HepG2 (cell line): ENCODE results near the gene ETV1. TPM values are rescaled to one million over a fixed set of nuclear protein-coding genes. Genes with fewer than 3 reads are reported as not detected.

ENCODE experiments used
- ATAC-seq: fragments of 200-7000 bp; cut with Tn5 transposase; 3 replicates; pipeline ENCODE4 v1.9.1; 2020; ENCODE audit warnings: mild to moderate bottlenecking, moderate library complexity
- BruUV-seq: library from RNA; stranded (reverse); fragments of 400-500 nt; replicated peaks from 2 replicates; lab custom pipeline; 2021; lab: Mats Ljungman, UMichigan
- CTCF ChIA-PET: fragments of 300-600 bp; formaldehyde crosslinking; extraction: SDS; loops from one replicate; lab custom pipeline; 2021; ENCODE audit warnings: low total read pairs, inconsistent platforms, low intra/inter-chr PET ratio; lab: Yijun Ruan, JAX
- POLR2A ChIA-PET: fragments of 350-600 bp; sonication (Branson Sonifier 250); formaldehyde crosslinking; loops from one replicate; lab custom pipeline; 2020; ENCODE audit warnings: antibody characterized with exemption, inconsistent platforms; lab: Yijun Ruan, JAX
- DNase-seq: peaks from one replicate; pipeline ENCODE4 v3.0.0-alpha.2; 2015; ENCODE audit warnings: low spot score
- FAIRE-seq: peaks from 3 replicates; lab custom pipeline; 2011; peaks lifted over from hg19 to GRCh38; lab: Jason Lieb, UNC
- H2AFZ ChIP-seq: one replicate; pipeline ENCODE4 v1.6.1; 2011; ENCODE audit warnings: low read length, inconsistent platforms
- H3K27ac ChIP-seq: fragments of 300-600 bp; 3 replicates; pipeline ENCODE4 v1.8.0; 2011; ENCODE audit warnings: mixed run types, mild to moderate bottlenecking, mixed read lengths, low read length, inconsistent platforms; ENCODE audit not compliant: insufficient read depth; ENCODE audit errors: extremely low read length
- H3K27me3 ChIP-seq, 2 experiments: fragments of 200-600 bp in 1 of 2; 2 replicates in 1 of 2; 3 replicates in 1 of 2; pipeline versions ENCODE4 v1.6.0 to v1.8.0; 2011; ENCODE audit warnings: low read length in 2 of 2, mild to moderate bottlenecking in 2 of 2, moderate library complexity in 2 of 2, inconsistent platforms in 1 of 2; ENCODE audit not compliant: insufficient read depth in 2 of 2, control insufficient read depth in 1 of 2
- H3K36me3 ChIP-seq, 2 experiments: fragments of 200-600 bp in 1 of 2; replicated peaks in 1 of 2; 2 replicates in 1 of 2; 3 replicates in 1 of 2; pipeline versions ENCODE4 v1.5.1 to v1.8.0; 2011; ENCODE audit warnings: low read length in 2 of 2, inconsistent platforms in 1 of 2; ENCODE audit not compliant: insufficient read depth in 2 of 2, control insufficient read depth in 1 of 2
- H3K4me1 ChIP-seq: 2 replicates; pipeline ENCODE4 v1.5.1; 2012; ENCODE audit warnings: low read length, inconsistent platforms; ENCODE audit not compliant: insufficient read depth
- H3K4me2 ChIP-seq: 2 replicates; pipeline ENCODE4 v1.6.0; 2011; ENCODE audit warnings: low read depth, low read length, inconsistent platforms
- H3K4me3 ChIP-seq, 3 experiments: fragments of 200-600 bp in 1 of 3; sonication (generic), shearing (Covaris generic) in 1 of 3; replicated peaks in 1 of 3; 2 replicates each; pipeline ENCODE4 v1.5.1; 2011 to 2016; ENCODE audit warnings: low read length in 3 of 3, inconsistent platforms in 2 of 3, low read depth in 2 of 3, mild to moderate bottlenecking in 2 of 3, control low read depth in 1 of 3, mixed read lengths in 1 of 3; ENCODE audit not compliant: insufficient read depth in 1 of 3
- H3K79me2 ChIP-seq: one replicate; pipeline ENCODE4 v1.6.1; 2011; ENCODE audit warnings: low read length, inconsistent platforms; ENCODE audit not compliant: insufficient read depth
- H3K9ac ChIP-seq: 2 replicates; pipeline ENCODE4 v1.6.0; 2011; ENCODE audit warnings: mild to moderate bottlenecking, low read depth, low read length, inconsistent platforms; ENCODE audit not compliant: insufficient read depth
- H3K9me3 ChIP-seq: 2 replicates; pipeline ENCODE4 v1.5.1; 2012; ENCODE audit warnings: mild to moderate bottlenecking, low read length
- H4K20me1 ChIP-seq: 2 replicates; pipeline ENCODE4 v1.6.0; 2011; ENCODE audit warnings: inconsistent platforms, mild to moderate bottlenecking, low read length, moderate library complexity; ENCODE audit not compliant: insufficient read depth
- CTCF ChIP-seq: sonication (generic); formaldehyde crosslinking; IDR thresholded peaks from 2 replicates; pipeline ENCODE4 v1.5.0; 2020; ENCODE audit warnings: mild to moderate bottlenecking, missing genetic modification reagents, moderate library complexity
- ESRRA ChIP-seq: sonication (generic); formaldehyde crosslinking; IDR thresholded peaks from 2 replicates; pipeline ENCODE4 v1.5.1; 2020; ENCODE audit warnings: mild to moderate bottlenecking, low read depth, missing genetic modification reagents
- REPIN1 ChIP-seq: sonication (generic); formaldehyde crosslinking; IDR thresholded peaks from 2 replicates; pipeline ENCODE4 v1.8.0; 2022; ENCODE audit warnings: missing genetic modification reagents, low read depth, mild to moderate bottlenecking, borderline replicate concordance
- RORA ChIP-seq: sonication (generic); formaldehyde crosslinking; IDR thresholded peaks from 2 replicates; pipeline ENCODE4 v1.5.0; 2020; ENCODE audit warnings: mild to moderate bottlenecking, missing genetic modification reagents, moderate library complexity
- SP140L ChIP-seq: sonication (generic); formaldehyde crosslinking; IDR thresholded peaks from 2 replicates; pipeline ENCODE4 v1.4.0; 2020; ENCODE audit warnings: missing genetic modification reagents, borderline replicate concordance
- TARDBP ChIP-seq: sonication (generic); formaldehyde crosslinking; IDR thresholded peaks from 2 replicates; pipeline ENCODE4 v1.8.0; 2022; ENCODE audit warnings: mild to moderate bottlenecking, missing genetic modification reagents
- ZNF501 ChIP-seq: sonication (generic); formaldehyde crosslinking; IDR thresholded peaks from 2 replicates; pipeline ENCODE4 v1.5.1; 2020; ENCODE audit warnings: mild to moderate bottlenecking, moderate library complexity, missing genetic modification reagents
- ZNF775 ChIP-seq: sonication (generic); formaldehyde crosslinking; IDR thresholded peaks from 2 replicates; pipeline ENCODE4 v1.4.0; 2020; ENCODE audit warnings: missing genetic modification reagents, mild to moderate bottlenecking, moderate library complexity, borderline replicate concordance
- WGBS: methylation state at CpG from one replicate; pipeline ENCODE4 v1.1.6; 2017; ENCODE audit warnings: low lambda C conversion rate; 5-methylcytosine and 5-hydroxymethylcytosine counted together
- in situ Hi-C: cut with HindIII; loops from 2 replicates; pipeline ENCODE4 v1.10.0; 2017; ENCODE audit warnings: low pct_unique_long_range_greater_than_20kb; ENCODE audit not compliant: extremely low pct_ligation_motif_present
- intact Hi-C: fragments of 100-400 bp; cut with micrococcal nuclease; formaldehyde crosslinking; loops from one replicate; pipeline ENCODE4 v1.10.0; 2022; ENCODE audit not compliant: unreplicated experiment
- polyA plus RNA-seq, 8 experiments: library from polyadenylated mRNA; depleted of rRNA in 3 of 8; stranded (reverse) in 7 of 8; unstranded in 1 of 8; fragments of >200 nt; fragmentation: Illumina TruSeq in 4 of 8; extraction: Trizol in 4 of 8; gene quantifications; 2 replicates each; pipeline versions ENCODE4 v1.2.1 to v1.2.3, GENCODE V29; 2011 to 2016; ENCODE audit warnings: low read depth in 4 of 8, missing spikeins in 1 of 8, mixed read lengths in 1 of 8; ENCODE audit not compliant: insufficient read depth in 1 of 8
- total RNA-seq, 5 experiments: library from RNA; depleted of rRNA; stranded (reverse); fragments of >200 nt; fragmentation: Illumina TruSeq; extraction: Trizol; gene quantifications; 2 replicates each; pipeline ENCODE4 v1.2.3, GENCODE V29; 2016; ENCODE audit warnings: low read depth in 1 of 5
- TF ChIP-seq, protein P1 (sequence below): sonication (generic); formaldehyde crosslinking; IDR thresholded peaks from 2 replicates; pipeline ENCODE4 v1.4.0; 2020; ENCODE audit warnings: mild to moderate bottlenecking, missing genetic modification reagents

Gene ETV1
- total and polyA plus RNA-seq, 2 of the 13 experiments (the other 11 are each of a cell fraction or from before 2014, with no cell fraction given) = 0.04 to 0.24 TPM

GRCh38 chr7:13912715-13913278, 76.7 kb downstream of the ETV1 start:
- H2AFZ ChIP-seq = no peak overlapping the region
- no TSS peak for BruUV-seq
- peaks cover 72% of the 10 kb centered on the region for H3K9me3 ChIP-seq
- WGBS = 3% methylated on average over 4 of the region's 4 CpGs
- ATAC-seq (no peak), DNase-seq (no peak), FAIRE-seq (no peak)
- H3K9ac ChIP-seq = no peak overlapping the region
- H4K20me1 ChIP-seq = no peaks in the 10 kb centered on the region
- no peak overlapping the region for H3K4me3 ChIP-seq
- H3K36me3 ChIP-seq = no peaks in the 10 kb centered on the region
- no peak for TF ChIP-seq SP140L
- TF ChIP-seq, protein P1, sequence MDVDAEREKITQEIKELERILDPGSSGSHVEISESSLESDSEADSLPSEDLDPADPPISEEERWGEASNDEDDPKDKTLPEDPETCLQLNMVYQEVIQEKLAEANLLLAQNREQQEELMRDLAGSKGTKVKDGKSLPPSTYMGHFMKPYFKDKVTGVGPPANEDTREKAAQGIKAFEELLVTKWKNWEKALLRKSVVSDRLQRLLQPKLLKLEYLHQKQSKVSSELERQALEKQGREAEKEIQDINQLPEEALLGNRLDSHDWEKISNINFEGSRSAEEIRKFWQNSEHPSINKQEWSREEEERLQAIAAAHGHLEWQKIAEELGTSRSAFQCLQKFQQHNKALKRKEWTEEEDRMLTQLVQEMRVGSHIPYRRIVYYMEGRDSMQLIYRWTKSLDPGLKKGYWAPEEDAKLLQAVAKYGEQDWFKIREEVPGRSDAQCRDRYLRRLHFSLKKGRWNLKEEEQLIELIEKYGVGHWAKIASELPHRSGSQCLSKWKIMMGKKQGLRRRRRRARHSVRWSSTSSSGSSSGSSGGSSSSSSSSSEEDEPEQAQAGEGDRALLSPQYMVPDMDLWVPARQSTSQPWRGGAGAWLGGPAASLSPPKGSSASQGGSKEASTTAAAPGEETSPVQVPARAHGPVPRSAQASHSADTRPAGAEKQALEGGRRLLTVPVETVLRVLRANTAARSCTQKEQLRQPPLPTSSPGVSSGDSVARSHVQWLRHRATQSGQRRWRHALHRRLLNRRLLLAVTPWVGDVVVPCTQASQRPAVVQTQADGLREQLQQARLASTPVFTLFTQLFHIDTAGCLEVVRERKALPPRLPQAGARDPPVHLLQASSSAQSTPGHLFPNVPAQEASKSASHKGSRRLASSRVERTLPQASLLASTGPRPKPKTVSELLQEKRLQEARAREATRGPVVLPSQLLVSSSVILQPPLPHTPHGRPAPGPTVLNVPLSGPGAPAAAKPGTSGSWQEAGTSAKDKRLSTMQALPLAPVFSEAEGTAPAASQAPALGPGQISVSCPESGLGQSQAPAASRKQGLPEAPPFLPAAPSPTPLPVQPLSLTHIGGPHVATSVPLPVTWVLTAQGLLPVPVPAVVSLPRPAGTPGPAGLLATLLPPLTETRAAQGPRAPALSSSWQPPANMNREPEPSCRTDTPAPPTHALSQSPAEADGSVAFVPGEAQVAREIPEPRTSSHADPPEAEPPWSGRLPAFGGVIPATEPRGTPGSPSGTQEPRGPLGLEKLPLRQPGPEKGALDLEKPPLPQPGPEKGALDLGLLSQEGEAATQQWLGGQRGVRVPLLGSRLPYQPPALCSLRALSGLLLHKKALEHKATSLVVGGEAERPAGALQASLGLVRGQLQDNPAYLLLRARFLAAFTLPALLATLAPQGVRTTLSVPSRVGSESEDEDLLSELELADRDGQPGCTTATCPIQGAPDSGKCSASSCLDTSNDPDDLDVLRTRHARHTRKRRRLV (CRISPR knock-in tag) = no peak
- H3K79me2 ChIP-seq = no peaks in the 10 kb centered on the region
- H3K27me3 ChIP-seq = no peaks in the 10 kb centered on the region
- intact Hi-C loops (no loop called here), in situ Hi-C loops (no loop called here)
- ChIA-PET POLR2A (no interaction called here), CTCF (no interaction called here)
- H3K4me2 ChIP-seq = no peak overlapping the region
- H3K4me1 ChIP-seq = no peaks in the 10 kb centered on the region
- no peak overlapping the region for H3K27ac ChIP-seq

DNA sequence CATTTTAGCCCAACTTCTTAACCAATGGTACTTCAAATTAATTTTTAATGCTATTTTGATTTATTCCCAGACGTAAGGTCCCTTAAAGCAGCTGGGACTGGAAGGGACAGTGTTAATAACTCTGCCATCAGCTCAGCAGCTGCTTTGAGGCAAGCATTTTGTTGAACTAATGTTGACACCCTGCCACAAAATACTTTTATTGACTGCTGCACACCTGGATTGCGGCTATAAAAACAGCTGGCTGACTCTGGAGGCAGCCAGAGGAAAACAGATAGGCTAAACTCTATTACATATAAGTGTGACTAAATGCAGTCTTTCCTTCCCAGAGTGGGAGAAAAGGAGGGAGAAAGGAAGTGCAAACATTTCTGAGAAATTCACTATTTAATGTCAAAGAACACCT, 77.6 kb downstream of the ETV1 start:
- intact Hi-C loops (no loop called here), in situ Hi-C loops (no loop called here)
- ATAC-seq (no peak), FAIRE-seq (no peak), DNase-seq (no peak)
- no TSS peak for BruUV-seq
- CTCF ChIA-PET = no interaction called here
- H3K9me3 ChIP-seq = peaks cover 76% of the 10 kb centered on the region
- H3K27ac ChIP-seq = no peak overlapping the region
- H3K4me2 ChIP-seq = no peak overlapping the region
- H2AFZ ChIP-seq = no peak overlapping the region
- no peaks in the 10 kb centered on the region for H3K79me2 ChIP-seq
- POLR2A ChIA-PET = no interaction called here
- no peaks in the 10 kb centered on the region for H3K27me3 ChIP-seq
- no peak overlapping the region for H3K4me3 ChIP-seq
- 58% methylated on average over 2 of the region's 2 CpGs for WGBS
- H3K9ac ChIP-seq = no peak overlapping the region
- H3K36me3 ChIP-seq = no peaks in the 10 kb centered on the region
- H3K4me1 ChIP-seq = no peaks in the 10 kb centered on the region
- H4K20me1 ChIP-seq = no peaks in the 10 kb centered on the region
- TF ChIP-seq TARDBP (no peak), ZNF501 (CRISPR knock-in tag) (no peak), ESRRA (CRISPR knock-in tag) (no peak), REPIN1 (CRISPR knock-in tag) (no peak), RORA (CRISPR knock-in tag) (no peak), CTCF (CRISPR knock-in tag) (no peak), ZNF775 (CRISPR knock-in tag) (no peak)
